Ovary (tissue), 3 donors: ENCODE data around the gene BRD7.

Experiments
- POLR2A ChIP-seq: fragments of 450-650 bp; IDR thresholded peaks from one replicate; pipeline ENCODE4 v1.6.1; 2017; ENCODE audit warnings: antibody characterized with exemption, mild to moderate bottlenecking, moderate library complexity
- TF ChIP-seq, protein P1 (sequence below), 3 donors: fragments of 450-650 bp in 2 of 3; fragments of 200-600 bp in 1 of 3; IDR thresholded peaks; one replicate each; pipeline versions ENCODE4 v1.5.1 to v1.8.0; 2016 to 2022; ENCODE audit warnings: antibody characterized with exemption in 3 of 3, mild to moderate bottlenecking in 1 of 3
- donor health status: DM: no; HTN: no; CAD: no.

DNA sequence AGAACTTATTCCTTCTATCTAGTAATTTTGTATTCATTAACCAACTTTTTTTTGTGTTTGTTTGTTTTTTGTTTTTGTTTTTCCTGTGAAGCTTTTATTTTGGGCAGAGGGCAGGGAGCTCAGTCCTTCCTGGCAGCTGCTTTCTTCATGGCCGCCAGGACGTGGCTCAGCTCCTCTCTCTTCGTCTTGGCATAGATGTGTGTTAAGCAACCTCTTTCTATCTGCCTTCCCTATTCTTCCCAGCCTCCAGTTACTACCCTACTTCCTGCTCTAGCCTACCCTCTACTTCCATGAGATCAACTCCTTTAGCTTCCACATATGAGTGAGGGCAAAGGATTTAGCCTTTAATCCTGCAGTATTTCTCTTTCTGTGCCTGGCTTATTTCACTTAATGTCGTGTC lies 8.2 kb upstream of the BRD7 start:
- TF ChIP-seq, protein P1, sequence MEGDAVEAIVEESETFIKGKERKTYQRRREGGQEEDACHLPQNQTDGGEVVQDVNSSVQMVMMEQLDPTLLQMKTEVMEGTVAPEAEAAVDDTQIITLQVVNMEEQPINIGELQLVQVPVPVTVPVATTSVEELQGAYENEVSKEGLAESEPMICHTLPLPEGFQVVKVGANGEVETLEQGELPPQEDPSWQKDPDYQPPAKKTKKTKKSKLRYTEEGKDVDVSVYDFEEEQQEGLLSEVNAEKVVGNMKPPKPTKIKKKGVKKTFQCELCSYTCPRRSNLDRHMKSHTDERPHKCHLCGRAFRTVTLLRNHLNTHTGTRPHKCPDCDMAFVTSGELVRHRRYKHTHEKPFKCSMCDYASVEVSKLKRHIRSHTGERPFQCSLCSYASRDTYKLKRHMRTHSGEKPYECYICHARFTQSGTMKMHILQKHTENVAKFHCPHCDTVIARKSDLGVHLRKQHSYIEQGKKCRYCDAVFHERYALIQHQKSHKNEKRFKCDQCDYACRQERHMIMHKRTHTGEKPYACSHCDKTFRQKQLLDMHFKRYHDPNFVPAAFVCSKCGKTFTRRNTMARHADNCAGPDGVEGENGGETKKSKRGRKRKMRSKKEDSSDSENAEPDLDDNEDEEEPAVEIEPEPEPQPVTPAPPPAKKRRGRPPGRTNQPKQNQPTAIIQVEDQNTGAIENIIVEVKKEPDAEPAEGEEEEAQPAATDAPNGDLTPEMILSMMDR (IDR thresholded peaks at IDR 0.05): no peak
- TF ChIP-seq POLR2A: no peak
